CD4-positive, alpha-beta memory T cell (primary cell): Measurements from ENCODE around the gene IL4I1. TPM values are rescaled to one million over a fixed set of nuclear protein-coding genes. Genes with fewer than 3 reads are reported as not detected.
A peak's percentile ranks its signal among the peaks of the same experiment; 100 is the strongest.
"Not testable (repeated sequence)": the region's sequence is repeated elsewhere in the genome, so short reads cannot be mapped to it uniquely, and the experiment has no call there.

Source experiments
- CTCF ChIA-PET: fragments of 350-600 bp; sonication (Branson Sonifier 250); formaldehyde crosslinking; loops from one replicate; lab custom pipeline; 2021; ENCODE audit warnings: inconsistent platforms; ENCODE audit not compliant: partially characterized antibody; lab: Charles Lee
- POLR2A ChIA-PET: fragments of 350-600 bp; sonication (Branson Sonifier 250); formaldehyde crosslinking; loops from one replicate; lab custom pipeline; 2021; ENCODE audit not compliant: partially characterized antibody; lab: Charles Lee
- DNase-seq, 5 donors: peaks; one replicate each; pipeline versions ENCODE4 v3.0.0 to v3.0.0-alpha.2; 2020 to 2022; ENCODE audit warnings: mixed read lengths in 1 of 5
- H3K27ac ChIP-seq: one replicate; pipeline ENCODE4 v1.7.0; 2013; ENCODE audit warnings: low read depth, low read length
- H3K27me3 ChIP-seq: 2 replicates; pipeline ENCODE4 v1.7.0; 2013; ENCODE audit warnings: mild to moderate bottlenecking, low read length, moderate library complexity; ENCODE audit not compliant: insufficient read depth
- H3K36me3 ChIP-seq: 2 replicates; pipeline ENCODE4 v1.7.0; 2013; ENCODE audit warnings: mild to moderate bottlenecking, low read length, moderate library complexity; ENCODE audit not compliant: insufficient read depth
- H3K4me1 ChIP-seq: 2 replicates; pipeline ENCODE4 v1.7.0; 2013; ENCODE audit warnings: mild to moderate bottlenecking, low read length, moderate library complexity; ENCODE audit not compliant: insufficient read depth
- H3K4me3 ChIP-seq, 2 donors: one replicate each; pipeline ENCODE4 v1.7.0; 2013; ENCODE audit warnings: low read length in 2 of 2, mild to moderate bottlenecking in 1 of 2
- H3K9me3 ChIP-seq, 2 donors: one replicate each; pipeline ENCODE4 v1.7.0; 2013; ENCODE audit warnings: low read length in 2 of 2, control low read depth in 1 of 2; ENCODE audit not compliant: control insufficient read depth in 1 of 2
- H3K27ac Mint-ChIP-seq, 7 donors: one replicate each; pipeline ENCODE4 v1.8.0; 2020 to 2021; ENCODE audit warnings: mixed read lengths in 7 of 7, mild to moderate bottlenecking in 6 of 7, inconsistent platforms in 3 of 7, moderate library complexity in 3 of 7
- H3K27me3 Mint-ChIP-seq, 2 donors: one replicate each; pipeline ENCODE4 v1.8.0; 2020 to 2021; ENCODE audit warnings: mixed read lengths in 2 of 2
- H3K36me3 Mint-ChIP-seq, 2 donors: one replicate each; pipeline ENCODE4 v1.8.0; 2020 to 2021; ENCODE audit warnings: mixed read lengths in 2 of 2, inconsistent platforms in 1 of 2, mild to moderate bottlenecking in 1 of 2
- H3K4me1 Mint-ChIP-seq, 4 donors: one replicate each; pipeline ENCODE4 v1.8.0; 2020 to 2021; ENCODE audit warnings: mixed read lengths in 4 of 4, mild to moderate bottlenecking in 1 of 4
- H3K4me3 Mint-ChIP-seq, 8 donors: one replicate each; pipeline ENCODE4 v1.8.0; 2020 to 2021; ENCODE audit warnings: mixed read lengths in 8 of 8, mild to moderate bottlenecking in 7 of 8, moderate library complexity in 6 of 8, inconsistent platforms in 3 of 8
- H3K9me3 Mint-ChIP-seq, 8 donors: one replicate each; pipeline ENCODE4 v1.8.0; 2020 to 2021; ENCODE audit warnings: mixed read lengths in 8 of 8, mild to moderate bottlenecking in 5 of 8, inconsistent platforms in 3 of 8, moderate library complexity in 1 of 8
- intact Hi-C: fragments of 100-400 bp; cut with micrococcal nuclease; formaldehyde crosslinking; loops from one replicate; pipeline ENCODE4 v1.15.1; 2023
- polyA plus RNA-seq, 2 donors: library from polyadenylated mRNA; unstranded; fragments of 300-500 nt; fragmentation: Illumina TruSeq; gene quantifications; one replicate each; pipeline ENCODE4 v1.2.3, GENCODE V29; 2021
- total RNA-seq, 2 experiments: library from RNA; stranded (reverse); gene quantifications; one replicate each; pipeline ENCODE4 v1.2.3, GENCODE V29; 2021

The IL4I1 gene
- total and polyA plus RNA-seq, 4 experiments from 2014 or later = 2.6 to 10.4 (median 6.4) TPM

- H3K27me3 Mint-ChIP-seq, H3K27me3 ChIP-seq, H3K27ac Mint-ChIP-seq, H3K4me3 ChIP-seq, DNase-seq, H3K9me3 ChIP-seq, intact Hi-C loops, H3K27ac ChIP-seq, H3K9me3 Mint-ChIP-seq, H3K4me3 Mint-ChIP-seq: not testable (repeated sequence)
- Histone ChIP-seq H3K4me1 (peaks cover 38% of the 10 kb centered on the region), H3K36me3 (peaks cover 41% of the 10 kb centered on the region)
- peaks cover 28 to 72% (median 47%) of the 10 kb centered on the region in 4 donors for H3K4me1 Mint-ChIP-seq
- POLR2A ChIA-PET = interaction anchor here (0.9 kb wide), 1 partner anchor 11 kb away, joined by 3 read pairs; no protein-coding TSS in a partner anchor
- peaks cover 26 to 54% of the 10 kb centered on the region in 2 donors for H3K36me3 Mint-ChIP-seq
- CTCF ChIA-PET = interaction anchor here (1.1 to 1.4 kb wide), 2 partner anchors 13 to 34 kb away, joined by 3 to 5 read pairs; no protein-coding TSS in a partner anchor
Observed at GRCh38 chr19:49924881-49925210, 28.2 kb upstream of the IL4I1 start.

GRCh38 chr19:49924004-49924880 lies 27.6 kb upstream of the IL4I1 start:
- ChIA-PET POLR2A (interaction anchor here (0.9 kb wide), 1 partner anchor 10 kb away, joined by 3 read pairs; no protein-coding TSS in a partner anchor), CTCF (interaction anchor here (1.1 to 1.4 kb wide), 2 partner anchors 13 to 34 kb away, joined by 3 to 5 read pairs; no protein-coding TSS in a partner anchor)
- Histone ChIP-seq H3K9me3 (no peaks in the 10 kb centered on the region), H3K4me1 (peaks cover 37% of the 10 kb centered on the region), H3K27ac (no peak overlapping the region), H3K36me3 (peaks cover 41% of the 10 kb centered on the region), H3K4me3 (no peak overlapping the region), H3K27me3 (no peaks in the 10 kb centered on the region)
- Mint-ChIP-seq H3K27ac (peak overlapping the region in 1 of 7 donors; percentile 41), H3K4me1 (peaks cover 26 to 74% (median 46%) of the 10 kb centered on the region in 4 donors), H3K4me3 (no peak overlapping the region), H3K27me3 (no peaks in the 10 kb centered on the region), H3K9me3 (peaks cover 0 to 1% (median 0%) of the 10 kb centered on the region in 8 donors), H3K36me3 (peaks cover 26 to 54% of the 10 kb centered on the region in 2 donors)
- intact Hi-C loops = no loop called here
- DNase-seq = no peak

GRCh38 chr19:49923055-49924003 lies 26.6 kb upstream of the IL4I1 start:
- Mint-ChIP-seq H3K4me1 (peaks cover 22 to 70% (median 41%) of the 10 kb centered on the region in 4 donors), H3K27me3 (no peaks in the 10 kb centered on the region), H3K4me3 (no peak overlapping the region), H3K9me3 (no peaks in the 10 kb centered on the region), H3K27ac (peak overlapping the region in 5 of 7 donors; percentile 8 to 70 (median 42)), H3K36me3 (peaks cover 25 to 48% of the 10 kb centered on the region in 2 donors)
- no peak for DNase-seq
- no peak overlapping the region for H3K27ac ChIP-seq
- H3K4me1 ChIP-seq = peaks cover 33% of the 10 kb centered on the region
- no peak overlapping the region for H3K4me3 ChIP-seq
- no peaks in the 10 kb centered on the region for H3K9me3 ChIP-seq
- no peaks in the 10 kb centered on the region for H3K27me3 ChIP-seq
- ChIA-PET POLR2A (no interaction called here), CTCF (no interaction called here)
- intact Hi-C loops = no loop called here
- H3K36me3 ChIP-seq = peaks cover 41% of the 10 kb centered on the region

GRCh38 chr19:49921871-49922795 lies 25.4 kb upstream of the IL4I1 start:
- Histone ChIP-seq H3K36me3 (peaks cover 40% of the 10 kb centered on the region), H3K9me3 (no peaks in the 10 kb centered on the region), H3K27me3 (no peaks in the 10 kb centered on the region), H3K4me1 (peaks cover 21% of the 10 kb centered on the region), H3K4me3 (no peak overlapping the region), H3K27ac (no peak overlapping the region)
- CTCF ChIA-PET = no interaction called here
- Mint-ChIP-seq H3K9me3 (no peaks in the 10 kb centered on the region), H3K4me1 (peaks cover 17 to 62% (median 33%) of the 10 kb centered on the region in 4 donors), H3K4me3 (peak overlapping the region in 1 of 8 donors; percentile 8), H3K27me3 (no peaks in the 10 kb centered on the region), H3K36me3 (peaks cover 25 to 47% of the 10 kb centered on the region in 2 donors), H3K27ac (peak overlapping the region in 5 of 7 donors; percentile 13 to 87 (median 56))
- intact Hi-C loops = no loop called here
- DNase-seq = no peak
- POLR2A ChIA-PET = no interaction called here

GRCh38 chr19:49920624-49921363 lies 24.1 kb upstream of the IL4I1 start:
- H3K4me1 ChIP-seq = peaks cover 14% of the 10 kb centered on the region
- no peaks in the 10 kb centered on the region for H3K27me3 ChIP-seq
- peaks cover 36% of the 10 kb centered on the region for H3K36me3 ChIP-seq
- no peak overlapping the region for H3K27ac ChIP-seq
- peaks cover 26 to 50% of the 10 kb centered on the region in 2 donors for H3K36me3 Mint-ChIP-seq
- no peaks in the 10 kb centered on the region for H3K27me3 Mint-ChIP-seq
- peak overlapping the region in 6 of 7 donors; percentile 37 to 92 (median 68) for H3K27ac Mint-ChIP-seq
- intact Hi-C loops = no loop called here
- no peaks in the 10 kb centered on the region for H3K9me3 Mint-ChIP-seq
- ChIA-PET POLR2A (interaction anchor here (3.6 kb wide), 1 partner anchor 8 kb away, joined by 14 read pairs; the partner anchor contains the start of genes ATF5 and NUP62), CTCF (no interaction called here)
- H3K4me3 ChIP-seq = no peak overlapping the region
- peaks cover 16 to 62% (median 30%) of the 10 kb centered on the region in 4 donors for H3K4me1 Mint-ChIP-seq
- DNase-seq = no peak
- no peak overlapping the region for H3K4me3 Mint-ChIP-seq
- no peaks in the 10 kb centered on the region for H3K9me3 ChIP-seq

GRCh38 chr19:49918089-49918488 lies 21.4 kb upstream of the IL4I1 start:
- peak overlapping the region in 2 of 7 donors; percentile 12 to 19 for H3K27ac Mint-ChIP-seq
- POLR2A ChIA-PET = interaction anchor here (1.1 to 3.6 kb wide), 2 partner anchors 11 to 21 kb away, joined by 3 to 14 read pairs; partner anchors contain the start of genes ATF5, IL4I1 and NUP62

More at GRCh38 chr19:49918089-49918488, 21.4 kb upstream of the IL4I1 start:
- peaks cover 6% of the 10 kb centered on the region for H3K4me1 ChIP-seq
- H3K4me1 Mint-ChIP-seq = peaks cover 13 to 64% (median 36%) of the 10 kb centered on the region in 4 donors
- H3K36me3 ChIP-seq = peaks cover 34% of the 10 kb centered on the region
- CTCF ChIA-PET = no interaction called here
- H3K27me3 Mint-ChIP-seq = no peaks in the 10 kb centered on the region
- H3K9me3 Mint-ChIP-seq = no peaks in the 10 kb centered on the region
- no peak overlapping the region for H3K4me3 Mint-ChIP-seq
- no peaks in the 10 kb centered on the region for H3K27me3 ChIP-seq
- H3K4me3 ChIP-seq = no peak overlapping the region
- no peak overlapping the region for H3K27ac ChIP-seq
- intact Hi-C loops = no loop called here
- no peaks in the 10 kb centered on the region for H3K9me3 ChIP-seq
- DNase-seq = no peak
- H3K36me3 Mint-ChIP-seq = peaks cover 36 to 64% of the 10 kb centered on the region in 2 donors
